GM12878 (cell line): ENCODE measurements around the gene SENP1. TPM values are rescaled to one million over a fixed set of nuclear protein-coding genes. Genes with fewer than 3 reads are reported as not detected.

Source experiments
- ATF7 ChIP-seq: fragments of 450-650 bp; IDR thresholded peaks from 2 replicates; pipeline ENCODE4 v1.6.1; 2016; ENCODE audit warnings: low read depth, mild to moderate bottlenecking
- BCL3 ChIP-seq: IDR thresholded peaks from 2 replicates; pipeline ENCODE4 v1.6.1; 2011; ENCODE audit warnings: borderline replicate concordance, low read depth, mild to moderate bottlenecking, moderate library complexity, low read length; ENCODE audit not compliant: insufficient read depth, poor library complexity, severe bottlenecking
- CBX5 ChIP-seq: sonication (generic); IDR thresholded peaks from 2 replicates; pipeline ENCODE4 v1.6.1; 2016; ENCODE audit warnings: low read depth, moderate library complexity, mild to moderate bottlenecking, inconsistent platforms
- DPF2 ChIP-seq: fragments of 450-650 bp; IDR thresholded peaks from 2 replicates; pipeline ENCODE4 v1.6.1; 2017; ENCODE audit warnings: mild to moderate bottlenecking
- EZH2 ChIP-seq: IDR thresholded peaks from 2 replicates; pipeline ENCODE4 v1.6.1; 2012; ENCODE audit warnings: low read depth, mild to moderate bottlenecking, control low read depth, inconsistent platforms, low read length, borderline replicate concordance; ENCODE audit not compliant: control insufficient read depth
- IKZF1 ChIP-seq: fragments of 450-650 bp; conservative IDR thresholded peaks from 2 replicates; pipeline ENCODE4 v1.6.1; 2017; ENCODE audit warnings: antibody characterized with exemption, mild to moderate bottlenecking
- KDM1A ChIP-seq: fragments of 200-600 bp; sonication (generic); IDR thresholded peaks from 2 replicates; pipeline ENCODE4 v1.6.1; 2016; ENCODE audit warnings: borderline replicate concordance
- NBN ChIP-seq: fragments of 450-650 bp; IDR thresholded peaks from 2 replicates; pipeline ENCODE4 v1.6.1; 2016
- NFYB ChIP-seq: IDR thresholded peaks from 2 replicates; pipeline ENCODE4 v1.6.1; 2011; ENCODE audit warnings: low read depth, mild to moderate bottlenecking, low read length, improper control_type of control experiment, moderate library complexity; ENCODE audit not compliant: insufficient read depth
- PAX5 ChIP-seq: IDR thresholded peaks from 2 replicates; pipeline ENCODE4 v1.6.1; 2011; ENCODE audit warnings: low read depth, low read length, borderline replicate concordance
- POU2F2 ChIP-seq: IDR thresholded peaks from 3 replicates; pipeline ENCODE4 v1.6.1; 2011; ENCODE audit warnings: low read depth, mild to moderate bottlenecking, low read length, borderline replicate concordance
- PRDM15 ChIP-seq: fragments of 450-650 bp; formaldehyde crosslinking; IDR thresholded peaks from 2 replicates; pipeline ENCODE4 v1.4.0; 2020; ENCODE audit warnings: mild to moderate bottlenecking, moderate library complexity
- RUNX3 ChIP-seq: IDR thresholded peaks from 2 replicates; pipeline ENCODE4 v1.6.1; 2012; ENCODE audit warnings: low read length, inconsistent platforms
- SIN3A ChIP-seq: IDR thresholded peaks from 2 replicates; pipeline ENCODE4 v1.6.1; 2012; ENCODE audit warnings: low read depth, low read length, improper control_type of control experiment
- SIX5 ChIP-seq: IDR thresholded peaks from 2 replicates; pipeline ENCODE4 v1.6.1; 2011; ENCODE audit warnings: mild to moderate bottlenecking, low read depth, low read length, moderate library complexity; ENCODE audit not compliant: severe bottlenecking
- SKIL ChIP-seq: fragments of 450-650 bp; IDR thresholded peaks from 2 replicates; pipeline ENCODE4 v1.6.1; 2017; ENCODE audit warnings: mild to moderate bottlenecking, low read depth, inconsistent platforms; ENCODE audit not compliant: poor library complexity, severe bottlenecking
- TAF1 ChIP-seq: IDR thresholded peaks from 2 replicates; pipeline ENCODE4 v1.6.1; 2011; ENCODE audit warnings: mild to moderate bottlenecking, low read depth, low read length, borderline replicate concordance
- TBL1XR1 ChIP-seq: IDR thresholded peaks from 2 replicates; pipeline ENCODE4 v1.6.1; 2012; ENCODE audit warnings: low read depth, low read length, improper control_type of control experiment
- TCF12 ChIP-seq: IDR thresholded peaks from 2 replicates; pipeline ENCODE4 v1.6.1; 2011; ENCODE audit warnings: low read depth, mild to moderate bottlenecking, low read length
- USF2 ChIP-seq: IDR thresholded peaks from 2 replicates; pipeline ENCODE4 v1.6.1; 2011; ENCODE audit warnings: low read depth, low read length, improper control_type of control experiment, borderline replicate concordance
- polyA plus RNA-seq, 11 experiments: library from polyadenylated mRNA; depleted of rRNA in 4 of 11; unstranded in 6 of 11; stranded (reverse) in 5 of 11; fragments of >200 nt; fragmentation: Nextera tagmentation in 4 of 11; fragmentation: Illumina TruSeq in 1 of 11; extraction: Ambion mirVana in 4 of 11; extraction: Trizol in 1 of 11; gene quantifications; 1 replicate in 1 of 11; 2 replicates in 10 of 11; pipeline versions ENCODE4 v1.2.1 to v1.2.3, GENCODE V29; 2011 to 2016; ENCODE audit warnings: inconsistent platforms in 2 of 11, missing spikeins in 2 of 11, low read depth in 1 of 11
- total RNA-seq, 4 experiments: library from RNA; depleted of rRNA in 3 of 4; stranded (reverse); fragments of >200 nt in 3 of 4; fragmentation: Illumina TruSeq in 1 of 4; extraction: Trizol in 1 of 4; gene quantifications; 2 replicates each; pipeline versions ENCODE4 v1.2.1 to v1.2.3, GENCODE V29; 2013 to 2021

SENP1 gene
- total and polyA plus RNA-seq, 10 of the 15 experiments (the other 5 are each of a cell fraction or from before 2014, with no cell fraction given), result 8.1 to 52.4 (median 26.1) TPM

- peak; percentile 89 for TF ChIP-seq IKZF1
- peak; percentile 91 for TF ChIP-seq TAF1
- TF ChIP-seq NFYB, result no peak
- TF ChIP-seq KDM1A, result no peak
- peak; percentile 78 for TF ChIP-seq SKIL
- TF ChIP-seq NBN, result peak; percentile 95
- TF ChIP-seq ATF7, result peak; percentile 71; the same call in 1 of the 2 replicates
- TF ChIP-seq TCF12, result peak; percentile 47; the same call in 1 of the 2 replicates
- TF ChIP-seq USF2, result no peak
- TF ChIP-seq TBL1XR1, result no peak
- TF ChIP-seq EZH2, result no peak
- TF ChIP-seq PRDM15 (CRISPR knock-in tag), result 0 out of 2 replicates have a peak, but pooled peaks have one; percentile 7
- peak; percentile 70 for TF ChIP-seq SIX5
- peak; percentile 74 for TF ChIP-seq RUNX3
- TF ChIP-seq DPF2, result peak; percentile 70; the same call in 1 of the 2 replicates
- peak; percentile 97 for TF ChIP-seq PAX5
- no peak for TF ChIP-seq BCL3
- TF ChIP-seq SIN3A, result peak; percentile 91
- TF ChIP-seq POU2F2, result peak; percentile 74; the same call in 2 of the 3 replicates
- TF ChIP-seq CBX5, result peak; percentile 57; the same call in 1 of the 2 replicates
Observed at GRCh38 chr12:48105867-48106680, at the start of gene SENP1 (continued).
